Upper lobe of left lung (tissue), 6 donors: ENCODE data around the gene TSPEAR. TPM values are rescaled to one million over a fixed set of nuclear protein-coding genes. Genes with fewer than 3 reads are reported as not detected.

ENCODE experiments used
- ATAC-seq, 2 donors: fragments of 200-7000 bp; cut with Tn5 transposase; one replicate each; pipeline ENCODE4 v1.9.1; 2022; ENCODE audit warnings: mild to moderate bottlenecking in 2 of 2, moderate library complexity in 2 of 2; ENCODE audit not compliant: low FRiP score in 2 of 2
- DNase-seq, 2 donors: peaks; one replicate each; pipeline ENCODE4 v3.0.0-alpha.2; 2019 to 2020
- H3K27ac ChIP-seq, 4 donors: fragments of 200-600 bp; sonication (generic); one replicate each; pipeline ENCODE4 v1.5.1; 2016 to 2019
- H3K27me3 ChIP-seq, 4 donors: fragments of 200-600 bp; sonication (generic); one replicate each; pipeline ENCODE4 v1.5.1; 2017 to 2019
- H3K36me3 ChIP-seq, 4 donors: fragments of 200-600 bp; sonication (generic); one replicate each; pipeline ENCODE4 v1.5.1; 2016 to 2019
- H3K4me1 ChIP-seq, 4 donors: fragments of 200-600 bp; sonication (generic); one replicate each; pipeline ENCODE4 v1.5.1; 2018 to 2019
- H3K4me3 ChIP-seq, 4 donors: fragments of 200-600 bp; sonication (generic); one replicate each; pipeline ENCODE4 v1.5.1; 2017 to 2019; ENCODE audit warnings: mild to moderate bottlenecking in 2 of 4, moderate library complexity in 1 of 4
- H3K9me3 ChIP-seq, 4 donors: fragments of 200-600 bp; sonication (generic); one replicate each; pipeline ENCODE4 v1.5.1; 2018 to 2019
- EP300 ChIP-seq, 4 donors: sonication (generic); formaldehyde crosslinking; IDR thresholded peaks; one replicate each; pipeline ENCODE4 v1.5.1; 2017; ENCODE audit warnings: antibody characterized with exemption in 4 of 4, control low read depth in 2 of 4
- POLR2A ChIP-seq, 4 donors: fragments of 450-650 bp; IDR thresholded peaks; one replicate each; pipeline ENCODE4 v1.5.1; 2016 to 2017; ENCODE audit warnings: antibody characterized with exemption in 4 of 4, mild to moderate bottlenecking in 2 of 4
- POLR2AphosphoS5 ChIP-seq, 2 donors: sonication (generic); formaldehyde crosslinking; IDR thresholded peaks; one replicate each; pipeline ENCODE4 v1.5.1; 2017; ENCODE audit warnings: antibody characterized with exemption in 2 of 2
- WGBS, 2 donors: methylation state at CpG; one replicate each; pipeline ENCODE4 v1.1.5; 2017 to 2018; 5-methylcytosine and 5-hydroxymethylcytosine counted together
- total RNA-seq, 6 donors: library from RNA; depleted of rRNA in 4 of 6; stranded (reverse); fragments of >200 nt in 4 of 6; gene quantifications; one replicate each; pipeline versions ENCODE4 v1.1.0 to v1.2.1, GENCODE V29; 2016 to 2021
- TF ChIP-seq, protein P1 (sequence below), 6 experiments: fragments of 450-650 bp in 4 of 6; fragments of 200-600 bp in 2 of 6; sonication (generic) in 2 of 6; IDR thresholded peaks; one replicate each; pipeline ENCODE4 v1.5.1; 2016 to 2019; ENCODE audit warnings: antibody characterized with exemption in 6 of 6
- donor health status: DM: no; HTN: no; CAD: no; lungs with moderate emphysema.
- donor health status: DM: no; HTN: yes; CAD: no; lungs with severe emphysema.

Gene TSPEAR
- total RNA-seq, 6 donors from 2014 or later = 0.14 to 0.17 TPM; not detected in 4

DNA sequence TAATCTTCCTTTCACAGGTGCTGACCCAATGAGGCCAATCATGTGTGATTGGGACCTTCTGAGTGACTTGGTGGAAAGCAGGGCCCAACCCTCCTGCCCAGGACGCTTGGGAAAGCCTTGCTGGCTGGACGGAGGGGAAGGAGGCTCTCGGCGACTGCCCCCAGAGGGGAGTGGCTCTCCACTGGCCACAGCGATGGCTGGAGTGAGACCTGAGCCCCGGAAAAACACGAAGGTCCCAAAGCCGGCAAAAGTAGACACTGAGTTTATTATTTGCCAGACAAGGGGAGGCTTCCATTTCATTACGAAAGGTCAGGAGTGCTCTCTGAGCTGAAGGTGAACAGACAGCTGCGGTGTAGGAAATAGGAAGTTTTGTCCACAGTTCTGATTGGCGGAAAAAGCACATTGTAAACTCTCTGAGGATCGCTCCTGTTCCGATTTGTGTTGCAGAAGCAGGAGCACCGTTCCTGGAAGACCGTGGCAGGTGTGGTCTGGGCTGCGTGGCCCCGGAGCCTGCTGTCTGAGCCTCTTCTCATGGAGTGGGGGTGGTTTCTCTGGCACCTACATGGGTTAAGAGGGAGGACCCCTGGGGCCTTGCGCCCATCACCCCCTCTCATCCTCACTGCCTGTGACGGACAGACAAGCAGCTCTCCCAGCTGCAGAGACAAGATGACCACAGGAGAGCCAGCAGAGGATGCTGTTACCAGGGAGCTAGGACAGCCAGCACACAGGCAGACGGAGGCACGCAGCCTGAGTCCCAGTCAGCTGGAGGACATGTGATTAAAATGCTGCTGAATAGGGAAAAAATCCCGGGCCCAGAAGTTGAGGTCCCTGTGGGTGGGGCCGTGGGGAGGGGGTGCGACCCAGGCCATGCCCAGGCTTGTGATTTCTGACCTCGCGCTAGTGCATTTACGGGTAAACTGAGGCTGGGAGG lies 212.8 kb downstream of the TSPEAR start:
- no peak for ATAC-seq
- H3K27me3 ChIP-seq = no peaks in the 10 kb centered on the region
- 69% methylated on average over 18 to 27 of the region's 27 CpGs for WGBS, 2 donors
- H3K4me1 ChIP-seq = peaks cover 0 to 24% (median 9%) of the 10 kb centered on the region in 4 donors
- peak overlapping the region in 1 of 4 donors; percentile 42 for H3K27ac ChIP-seq
- no peak overlapping the region for H3K4me3 ChIP-seq
- TF ChIP-seq, protein P1, sequence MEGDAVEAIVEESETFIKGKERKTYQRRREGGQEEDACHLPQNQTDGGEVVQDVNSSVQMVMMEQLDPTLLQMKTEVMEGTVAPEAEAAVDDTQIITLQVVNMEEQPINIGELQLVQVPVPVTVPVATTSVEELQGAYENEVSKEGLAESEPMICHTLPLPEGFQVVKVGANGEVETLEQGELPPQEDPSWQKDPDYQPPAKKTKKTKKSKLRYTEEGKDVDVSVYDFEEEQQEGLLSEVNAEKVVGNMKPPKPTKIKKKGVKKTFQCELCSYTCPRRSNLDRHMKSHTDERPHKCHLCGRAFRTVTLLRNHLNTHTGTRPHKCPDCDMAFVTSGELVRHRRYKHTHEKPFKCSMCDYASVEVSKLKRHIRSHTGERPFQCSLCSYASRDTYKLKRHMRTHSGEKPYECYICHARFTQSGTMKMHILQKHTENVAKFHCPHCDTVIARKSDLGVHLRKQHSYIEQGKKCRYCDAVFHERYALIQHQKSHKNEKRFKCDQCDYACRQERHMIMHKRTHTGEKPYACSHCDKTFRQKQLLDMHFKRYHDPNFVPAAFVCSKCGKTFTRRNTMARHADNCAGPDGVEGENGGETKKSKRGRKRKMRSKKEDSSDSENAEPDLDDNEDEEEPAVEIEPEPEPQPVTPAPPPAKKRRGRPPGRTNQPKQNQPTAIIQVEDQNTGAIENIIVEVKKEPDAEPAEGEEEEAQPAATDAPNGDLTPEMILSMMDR (IDR thresholded peaks at IDR 0.05) = no peak
- no peak for TF ChIP-seq EP300 (IDR thresholded peaks at IDR 0.05)
- no peak for TF ChIP-seq POLR2A (IDR thresholded peaks at IDR 0.05)
- TF ChIP-seq POLR2AphosphoS5 (IDR thresholded peaks at IDR 0.05) = no peak
- DNase-seq = no peak
- no peaks in the 10 kb centered on the region for H3K36me3 ChIP-seq
- H3K9me3 ChIP-seq = peaks cover 0 to 3% (median under 1%) of the 10 kb centered on the region in 4 donors

DNA sequence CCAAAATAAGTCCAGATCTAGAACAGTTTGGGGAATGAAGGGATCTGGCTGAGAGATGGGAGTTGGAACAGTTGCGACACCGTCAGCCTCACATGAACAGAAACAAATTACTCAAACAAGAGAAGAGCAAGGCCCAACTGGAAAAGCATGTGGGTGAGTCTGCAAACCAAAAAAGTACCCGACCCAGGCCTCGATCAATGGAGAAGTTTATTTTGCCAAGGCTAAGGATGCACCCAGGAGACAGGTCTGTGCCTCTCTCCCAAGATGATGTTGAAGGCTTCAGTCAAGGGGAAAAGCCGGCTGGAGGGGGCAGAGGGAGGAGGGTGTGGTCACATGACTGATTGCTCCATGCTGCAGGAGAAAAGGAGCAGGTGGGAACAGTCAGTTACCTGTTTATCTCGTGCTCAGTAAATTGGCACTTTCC lies 213.7 kb downstream of the TSPEAR start:
- no peak for TF ChIP-seq EP300 (IDR thresholded peaks at IDR 0.05)
- no peak for TF ChIP-seq POLR2AphosphoS5 (IDR thresholded peaks at IDR 0.05)
- TF ChIP-seq POLR2A (IDR thresholded peaks at IDR 0.05) = no peak
- TF ChIP-seq, protein P1 (IDR thresholded peaks at IDR 0.05) = no peak
- Histone ChIP-seq H3K27ac (peak overlapping the region; percentile 35 to 78 (median 57)), H3K9me3 (peaks cover 0 to 12% (median 7%) of the 10 kb centered on the region in 4 donors), H3K4me3 (no peak overlapping the region), H3K36me3 (no peaks in the 10 kb centered on the region), H3K27me3 (no peaks in the 10 kb centered on the region), H3K4me1 (peaks cover 0 to 24% (median 9%) of the 10 kb centered on the region in 4 donors)
- peak in 1 of 2 donors; percentile 28 for ATAC-seq
- WGBS, 2 donors = 27 to 46% methylated on average over 6 of the region's 6 CpGs
- DNase-seq = peak in 1 of 2 donors; percentile 62

DNA sequence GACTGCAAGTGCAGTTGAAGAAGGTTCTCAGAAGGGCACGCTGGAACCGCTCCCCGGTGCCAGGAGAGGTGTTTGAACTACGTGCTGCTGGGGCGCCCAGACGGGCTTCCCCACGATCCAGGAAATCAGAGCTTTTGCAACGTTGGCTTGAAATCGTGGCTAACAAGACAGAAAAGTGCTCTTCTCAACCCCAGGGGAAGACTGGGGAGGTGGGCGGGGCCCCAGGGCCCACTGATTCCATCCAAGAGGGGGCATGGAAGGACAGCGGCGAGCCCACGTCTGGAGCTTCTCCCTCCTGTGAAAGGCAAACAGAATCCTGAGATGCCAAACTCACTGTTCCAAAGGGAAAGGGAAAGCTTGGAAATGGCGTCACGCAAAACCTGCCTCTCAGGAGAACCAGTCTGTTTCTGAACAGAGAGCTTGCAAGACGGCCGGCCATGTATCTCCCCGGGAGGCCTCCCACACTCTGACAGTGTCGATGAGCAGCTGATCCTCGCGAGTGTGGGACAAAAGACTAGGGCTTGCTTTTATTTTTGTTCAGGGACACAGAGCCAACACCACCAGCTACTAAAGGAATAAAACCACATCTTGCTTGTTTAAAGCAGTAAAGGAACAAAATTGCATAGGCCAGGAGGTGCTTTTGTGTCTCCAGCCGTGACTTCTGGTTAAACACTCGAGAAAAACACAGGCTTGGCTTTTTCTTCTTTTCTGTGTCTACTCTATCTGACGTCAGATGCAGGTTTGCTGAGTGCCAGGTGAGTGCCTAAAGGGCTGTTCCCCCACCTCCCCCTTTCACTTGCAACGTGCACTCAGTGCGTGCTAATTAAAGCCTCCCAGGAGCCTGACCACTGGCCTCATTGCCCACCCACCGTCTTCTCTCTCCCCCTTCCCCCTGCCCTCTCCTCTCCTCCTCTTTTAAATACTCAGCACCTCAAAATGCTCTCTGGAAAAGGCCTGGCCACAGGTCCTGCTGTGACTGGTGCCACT lies 214.5 kb downstream of the TSPEAR start:
- TF ChIP-seq, protein P1 (IDR thresholded peaks at IDR 0.05) = no peak
- TF ChIP-seq POLR2A (IDR thresholded peaks at IDR 0.05) (no peak), POLR2AphosphoS5 (IDR thresholded peaks at IDR 0.05) (no peak), EP300 (IDR thresholded peaks at IDR 0.05) (no peak)
- Histone ChIP-seq H3K4me1 (peaks cover 0 to 24% (median 9%) of the 10 kb centered on the region in 4 donors), H3K27me3 (no peaks in the 10 kb centered on the region), H3K9me3 (peaks cover 0 to 15% (median 10%) of the 10 kb centered on the region in 4 donors), H3K4me3 (no peak overlapping the region), H3K27ac (peak overlapping the region; percentile 35 to 78 (median 57)), H3K36me3 (no peaks in the 10 kb centered on the region)
- WGBS, 2 donors = 45 to 60% methylated on average over 27 of the region's 27 CpGs
- DNase-seq (peak in 1 of 2 donors; percentile 50), ATAC-seq (no peak)

DNA sequence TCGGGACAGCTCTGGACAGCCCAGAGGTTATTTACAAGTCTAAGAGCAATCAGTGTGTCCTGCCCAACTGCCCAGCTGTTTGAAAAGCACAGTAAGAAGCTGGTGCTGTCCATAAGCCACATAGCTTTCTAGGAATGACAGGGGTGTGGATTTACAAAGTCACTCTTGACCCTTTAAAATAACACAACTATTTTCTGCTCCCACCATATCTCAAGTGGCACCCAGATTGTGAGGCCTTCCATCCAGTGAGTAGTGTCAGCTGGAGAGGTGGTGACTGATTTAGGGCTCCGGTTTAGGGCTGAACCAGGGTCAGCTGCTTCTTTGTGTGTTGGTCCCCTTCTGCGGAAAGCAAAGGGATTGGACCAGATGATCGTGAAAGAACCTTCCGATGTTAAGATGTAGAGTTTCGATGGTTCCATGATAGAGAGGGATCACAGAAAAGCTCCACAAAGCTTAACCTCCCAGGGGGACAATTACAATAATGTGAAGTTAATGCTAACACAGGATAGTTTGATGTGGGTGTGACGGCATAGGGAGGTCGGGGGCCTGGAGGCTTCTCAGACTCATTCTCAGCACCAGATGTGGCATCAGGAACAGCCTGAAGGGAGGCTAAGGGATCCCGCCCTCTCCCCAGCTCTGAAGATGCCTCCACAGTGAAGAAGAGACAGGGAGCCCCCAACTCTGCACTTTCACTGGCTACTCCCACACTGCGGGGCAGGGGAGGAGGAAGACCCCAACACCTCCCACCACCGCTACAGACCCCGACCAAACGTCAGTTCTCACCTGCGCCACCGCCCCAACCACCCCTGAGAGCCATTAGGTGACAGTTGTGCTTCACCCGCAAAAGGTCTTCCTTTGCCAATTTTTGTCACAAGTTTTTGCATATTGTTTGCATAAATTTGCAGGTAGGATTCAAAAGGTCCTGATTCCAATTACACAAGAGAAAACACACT lies 215.5 kb downstream of the TSPEAR start:
- ATAC-seq (no peak), DNase-seq (no peak)
- H3K4me3 ChIP-seq = no peak overlapping the region
- peaks cover 0 to 24% (median 9%) of the 10 kb centered on the region in 4 donors for H3K4me1 ChIP-seq
- H3K27ac ChIP-seq = peak overlapping the region in 2 of 4 donors; percentile 53 to 61
- H3K9me3 ChIP-seq = peaks cover 0 to 15% (median 10%) of the 10 kb centered on the region in 4 donors
- no peaks in the 10 kb centered on the region for H3K36me3 ChIP-seq
- no peak for TF ChIP-seq EP300 (IDR thresholded peaks at IDR 0.05)
- TF ChIP-seq, protein P1 (IDR thresholded peaks at IDR 0.05) = no peak
- no peaks in the 10 kb centered on the region for H3K27me3 ChIP-seq
- 82 to 88% methylated on average over 14 to 16 of the region's 16 CpGs for WGBS, 2 donors
